ENCODE measurements around the gene ACVR1B.

Gene ACVR1B

DNA sequence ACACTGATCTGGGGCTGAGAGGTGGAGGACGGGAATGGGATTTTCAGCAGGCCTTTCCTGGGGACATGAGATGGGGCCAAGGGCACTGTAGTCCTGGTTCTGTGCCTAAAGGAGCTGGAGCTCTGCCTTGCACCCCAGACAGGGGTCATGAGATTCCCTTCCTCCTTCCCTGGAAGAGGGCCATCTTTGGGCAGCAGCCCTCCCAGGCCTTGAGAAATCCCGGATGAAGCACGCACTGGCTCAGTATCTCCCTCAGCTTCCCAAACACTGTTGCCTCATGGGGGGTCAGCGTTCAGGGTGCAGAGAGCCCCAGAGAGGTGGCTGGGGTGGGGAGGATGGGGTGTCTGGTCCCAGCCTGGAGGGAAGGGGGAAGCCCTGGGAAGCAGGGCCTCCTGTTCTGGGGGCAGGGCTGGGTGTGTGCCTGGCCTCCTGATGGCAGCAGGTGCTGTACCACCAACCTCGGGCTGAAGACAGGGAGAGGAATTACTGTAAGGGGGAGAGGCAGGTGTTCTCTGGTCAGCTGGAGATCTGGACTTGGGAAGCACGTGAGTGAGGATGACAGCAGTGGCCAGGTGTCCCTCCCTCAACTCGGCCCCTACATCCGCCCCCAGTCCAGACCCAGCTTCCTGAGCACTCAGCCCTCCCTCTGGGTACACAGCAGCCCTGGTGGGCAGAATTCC, 91.3 kb downstream of the ACVR1B start:
- no peak for DNase-seq

- peak in 7 of 51 donors; percentile 17 to 52 (median 41) for DNase-seq
These were observed 92.1 kb downstream of the ACVR1B start for GRCh38 chr12:52043386-52044212.

- DNase-seq, result peak in 35 of 51 donors; percentile 22 to 86 (median 61)
These were observed 92.9 kb downstream of the ACVR1B start for GRCh38 chr12:52044292-52044983.

- DNase-seq, result peak in 4 of 51 donors; percentile 11 to 47 (median 22)
These were observed 94.3 kb downstream of the ACVR1B start for GRCh38 chr12:52045794-52046199.

Measured in hypothalamus (tissue), 51 donors.